GM06990 (cell line): ENCODE data around the gene RPL22.

Experiments used
- DNase-seq: peaks from one replicate; pipeline ENCODE4 v3.0.0-alpha.2; 2011; ENCODE audit not compliant: insufficient read length; ENCODE audit errors: extremely low read depth
- H3K27me3 ChIP-seq: replicated peaks from 2 replicates; pipeline ENCODE4 v1.6.0; 2011; ENCODE audit warnings: low read length; ENCODE audit not compliant: control insufficient read depth, insufficient read depth
- H3K36me3 ChIP-seq: 2 replicates; pipeline ENCODE4 v1.5.1; 2011; ENCODE audit warnings: low read length; ENCODE audit not compliant: control insufficient read depth, insufficient read depth
- H3K4me3 ChIP-seq: replicated peaks from 2 replicates; pipeline ENCODE4 v1.5.1; 2011; ENCODE audit warnings: low read depth, mild to moderate bottlenecking, control low read depth, low read length
- CTCF ChIP-seq: IDR thresholded peaks from 2 replicates; pipeline ENCODE4 v1.5.1; 2011; ENCODE audit warnings: low read length, control low read depth, mild to moderate bottlenecking, inconsistent platforms; ENCODE audit not compliant: insufficient read depth, poor library complexity, severe bottlenecking

RPL22 gene

GRCh38 chr1:6199298-6200187 is at the start of gene RPL22:
RPL22 (minus strand) TSS chr1:6199595; CDS start chr1:6199573, 22 bp downstream.
- TF ChIP-seq CTCF = no peak
- peak within 1 kb of the TSS; percentile 95 for H3K4me3 ChIP-seq
- no peaks in the 10 kb centered on the region for H3K27me3 ChIP-seq
- H3K36me3 ChIP-seq = peaks cover 1% of the 10 kb centered on the region; the same call in 1 of the 2 replicates
- peak; percentile 95 for DNase-seq

GRCh38 chr1:6248161-6248776 is 48.9 kb upstream of the RPL22 start:
- Histone ChIP-seq H3K27me3 (peaks cover 4% of the 10 kb centered on the region; the same call in 1 of the 2 replicates), H3K36me3 (no peaks in the 10 kb centered on the region), H3K4me3 (no peak overlapping the region)
- no peak for TF ChIP-seq CTCF
- no peak for DNase-seq

GRCh38 chr1:6247651-6248050 is 48.3 kb upstream of the RPL22 start:
- H3K27me3 ChIP-seq = peaks cover 5% of the 10 kb centered on the region; the same call in 1 of the 2 replicates
- no peak for DNase-seq
- no peaks in the 10 kb centered on the region for H3K36me3 ChIP-seq
- H3K4me3 ChIP-seq = no peak overlapping the region
- no peak for TF ChIP-seq CTCF

GRCh38 chr1:6246497-6247467 is 47.4 kb upstream of the RPL22 start:
- H3K36me3 ChIP-seq = no peaks in the 10 kb centered on the region
- DNase-seq = peak; percentile 61
- no peak overlapping the region for H3K4me3 ChIP-seq
- H3K27me3 ChIP-seq = peaks cover 5% of the 10 kb centered on the region; the same call in 1 of the 2 replicates
- peak; percentile 89 for TF ChIP-seq CTCF

GRCh38 chr1:6245869-6246496 is 46.6 kb upstream of the RPL22 start:
- Histone ChIP-seq H3K27me3 (peaks cover 8% of the 10 kb centered on the region; the same call in 1 of the 2 replicates), H3K4me3 (peak overlapping the region; percentile 64), H3K36me3 (no peaks in the 10 kb centered on the region)
- no peak for TF ChIP-seq CTCF
- peak; percentile 55 for DNase-seq
